ENCODE measurements around the gene ERGIC1. TPM values are rescaled to one million over a fixed set of nuclear protein-coding genes. Genes with fewer than 3 reads are reported as not detected.
A peak's percentile ranks its signal among the peaks of the same experiment; 100 is the strongest.

Gene ERGIC1
- total and polyA plus RNA-seq, 3 donors from 2014 or later, result 89.8 to 100.0 (median 94.1) TPM

GRCh38 chr5:172923539-172923938, 89.5 kb downstream of the ERGIC1 start:
- Histone ChIP-seq H3K27ac (no peak overlapping the region), H3K4me1 (no peaks in the 10 kb centered on the region), H3K4me3 (no peak overlapping the region), H3K9me3 (no peaks in the 10 kb centered on the region), H3K36me3 (ENCODE audit: low read depth, missing control alignments) (no peaks in the 10 kb centered on the region), H3K27me3 (no peaks in the 10 kb centered on the region)
- intact Hi-C loops (cut with DNase I; ENCODE audit: low total_unique reads), result no loop called here
- no peak for TF ChIP-seq POLR2A (IDR thresholded peaks at IDR 0.05)
- TF ChIP-seq, protein P1, sequence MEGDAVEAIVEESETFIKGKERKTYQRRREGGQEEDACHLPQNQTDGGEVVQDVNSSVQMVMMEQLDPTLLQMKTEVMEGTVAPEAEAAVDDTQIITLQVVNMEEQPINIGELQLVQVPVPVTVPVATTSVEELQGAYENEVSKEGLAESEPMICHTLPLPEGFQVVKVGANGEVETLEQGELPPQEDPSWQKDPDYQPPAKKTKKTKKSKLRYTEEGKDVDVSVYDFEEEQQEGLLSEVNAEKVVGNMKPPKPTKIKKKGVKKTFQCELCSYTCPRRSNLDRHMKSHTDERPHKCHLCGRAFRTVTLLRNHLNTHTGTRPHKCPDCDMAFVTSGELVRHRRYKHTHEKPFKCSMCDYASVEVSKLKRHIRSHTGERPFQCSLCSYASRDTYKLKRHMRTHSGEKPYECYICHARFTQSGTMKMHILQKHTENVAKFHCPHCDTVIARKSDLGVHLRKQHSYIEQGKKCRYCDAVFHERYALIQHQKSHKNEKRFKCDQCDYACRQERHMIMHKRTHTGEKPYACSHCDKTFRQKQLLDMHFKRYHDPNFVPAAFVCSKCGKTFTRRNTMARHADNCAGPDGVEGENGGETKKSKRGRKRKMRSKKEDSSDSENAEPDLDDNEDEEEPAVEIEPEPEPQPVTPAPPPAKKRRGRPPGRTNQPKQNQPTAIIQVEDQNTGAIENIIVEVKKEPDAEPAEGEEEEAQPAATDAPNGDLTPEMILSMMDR (IDR thresholded peaks at IDR 0.05), result no peak
- WGBS, 2 donors, result 60 to 92% methylated on average over 1 to 5 of the region's 5 CpGs
- DNase-seq, result no peak

GRCh38 chr5:172925336-172925948, 91.4 kb downstream of the ERGIC1 start:
- peak overlapping the region in 1 of 2 donors; percentile 45 for H3K27ac ChIP-seq
- H3K4me3 ChIP-seq, result no peak overlapping the region
- H3K4me1 ChIP-seq, result no peaks in the 10 kb centered on the region
- H3K9me3 ChIP-seq, result no peaks in the 10 kb centered on the region
- intact Hi-C loops (cut with DNase I; ENCODE audit: low total_unique reads), result no loop called here
- TF ChIP-seq POLR2A (IDR thresholded peaks at IDR 0.05), result no peak
- TF ChIP-seq, protein P1 (IDR thresholded peaks at IDR 0.05), result no peak
- no peak for DNase-seq
- 73 to 88% methylated on average over 9 of the region's 9 CpGs for WGBS, 2 donors
- H3K36me3 ChIP-seq (ENCODE audit: low read depth, missing control alignments), result no peaks in the 10 kb centered on the region
- H3K27me3 ChIP-seq, result no peaks in the 10 kb centered on the region

DNA sequence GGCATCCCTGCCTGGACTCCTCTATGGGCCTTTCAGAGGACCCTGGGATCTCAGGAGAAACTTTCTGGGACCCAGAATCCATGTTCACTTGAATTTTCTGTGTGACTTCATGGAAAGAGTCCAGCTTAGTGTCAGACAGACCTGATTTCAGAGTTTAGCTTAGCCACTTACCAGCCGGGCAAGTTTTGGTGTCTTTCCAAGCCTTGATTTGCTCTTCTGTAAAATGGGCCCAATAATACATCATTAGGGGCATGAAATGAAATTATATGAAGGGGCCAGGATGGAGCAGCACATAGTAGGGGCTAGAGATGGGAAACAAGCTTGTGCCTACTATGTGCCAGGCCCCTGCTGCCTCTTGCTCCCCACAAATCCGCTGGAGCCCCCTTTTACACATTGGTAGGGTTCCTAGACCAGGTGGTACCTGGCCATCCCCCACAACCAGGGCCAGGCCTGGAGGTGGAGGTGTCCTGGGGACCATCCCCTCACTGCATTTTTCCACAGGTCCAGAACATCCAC, 92.0 kb downstream of the ERGIC1 start:
- no peak for DNase-seq
- TF ChIP-seq, protein P1 (IDR thresholded peaks at IDR 0.05), result no peak
- no peak for TF ChIP-seq POLR2A (IDR thresholded peaks at IDR 0.05)
- Histone ChIP-seq H3K9me3 (no peaks in the 10 kb centered on the region), H3K36me3 (ENCODE audit: low read depth, missing control alignments) (no peaks in the 10 kb centered on the region), H3K4me1 (peaks cover 4% of the 10 kb centered on the region), H3K4me3 (no peak overlapping the region), H3K27me3 (no peaks in the 10 kb centered on the region), H3K27ac (no peak overlapping the region)
- WGBS, 2 donors, result 93 to 100% methylated on average over 2 of the region's 2 CpGs
- intact Hi-C loops (cut with DNase I; ENCODE audit: low total_unique reads), result no loop called here

DNA sequence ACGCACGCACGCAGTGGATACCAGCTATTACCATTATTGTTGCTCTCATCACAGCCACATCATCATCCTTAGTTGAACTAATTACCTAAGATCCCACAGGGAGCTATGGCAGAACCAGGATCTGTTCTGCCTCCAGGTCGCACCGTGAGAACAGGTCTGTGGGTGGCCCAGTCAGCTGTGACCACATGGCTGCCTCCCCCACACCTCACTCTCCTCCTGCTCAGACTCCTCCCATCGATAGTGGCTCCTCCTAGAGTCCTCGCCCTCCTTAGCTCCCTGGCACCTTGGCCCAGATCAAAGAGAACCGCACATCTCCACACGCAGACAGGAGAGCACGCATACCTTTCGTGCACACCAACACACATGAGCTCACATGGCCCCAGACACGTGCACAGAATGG, 92.7 kb downstream of the ERGIC1 start:
- no peak for TF ChIP-seq POLR2A (IDR thresholded peaks at IDR 0.05)
- TF ChIP-seq, protein P1 (IDR thresholded peaks at IDR 0.05), result no peak
- peaks cover 9% of the 10 kb centered on the region for H3K4me1 ChIP-seq
- no peaks in the 10 kb centered on the region for H3K9me3 ChIP-seq
- H3K4me3 ChIP-seq, result no peak overlapping the region
- 66 to 74% methylated on average over 9 to 12 of the region's 12 CpGs for WGBS, 2 donors
- intact Hi-C loops (cut with DNase I; ENCODE audit: low total_unique reads), result no loop called here
- no peaks in the 10 kb centered on the region for H3K36me3 ChIP-seq (ENCODE audit: low read depth, missing control alignments)
- H3K27ac ChIP-seq, result no peak overlapping the region
- no peaks in the 10 kb centered on the region for H3K27me3 ChIP-seq
- DNase-seq, result peak; percentile 63

DNA sequence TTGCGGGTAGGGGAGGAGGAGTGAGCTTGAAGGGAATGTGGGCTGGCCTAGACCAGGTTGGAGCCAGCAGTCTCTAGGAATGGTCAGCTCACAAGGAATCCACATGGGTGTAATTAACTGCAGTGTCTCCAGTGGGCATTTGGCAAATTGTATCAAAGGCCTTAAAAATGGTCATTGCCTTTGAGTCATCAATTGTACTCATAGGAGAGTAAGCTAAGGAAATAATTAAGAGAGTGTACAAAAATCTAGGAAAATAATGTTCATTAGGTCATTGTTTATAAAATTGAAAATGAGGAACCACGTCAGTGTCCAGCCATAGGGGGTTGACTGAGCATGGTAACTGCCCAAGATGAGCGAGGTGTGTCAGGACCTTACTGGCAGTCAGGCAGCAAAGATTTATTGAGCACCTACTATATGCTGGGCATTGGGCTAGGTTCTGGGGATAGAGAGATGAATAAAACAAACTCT, 95.4 kb downstream of the ERGIC1 start:
- H3K4me3 ChIP-seq, result no peak overlapping the region
- no peaks in the 10 kb centered on the region for H3K36me3 ChIP-seq (ENCODE audit: low read depth, missing control alignments)
- peaks cover 9% of the 10 kb centered on the region for H3K4me1 ChIP-seq
- no peaks in the 10 kb centered on the region for H3K9me3 ChIP-seq
- WGBS, 2 donors, result 87 to 93% methylated on average over 3 of the region's 3 CpGs
- intact Hi-C loops (cut with DNase I; ENCODE audit: low total_unique reads), result no loop called here
- no peak for DNase-seq
- no peaks in the 10 kb centered on the region for H3K27me3 ChIP-seq
- H3K27ac ChIP-seq, result no peak overlapping the region
- TF ChIP-seq, protein P1 (IDR thresholded peaks at IDR 0.05), result no peak
- no peak for TF ChIP-seq POLR2A (IDR thresholded peaks at IDR 0.05)

Data from testis (tissue), 3 donors.